Gastrocnemius medialis (tissue), 4 donors: ENCODE measurements around the gene EHBP1L1.

Source experiments
- CTCF ChIP-seq, 5 experiments: fragments of 450-650 bp in 3 of 5; fragments of 200-600 bp in 2 of 5; sonication (generic) in 2 of 5; IDR thresholded peaks in 4 of 5; conservative IDR thresholded peaks in 1 of 5; 1 replicate in 4 of 5; 2 replicates in 1 of 5; pipeline ENCODE4 v1.5.1; 2016 to 2019; ENCODE audit warnings: antibody characterized with exemption in 5 of 5, mild to moderate bottlenecking in 3 of 5, moderate library complexity in 3 of 5
- POLR2A ChIP-seq, 2 donors: fragments of 450-650 bp; IDR thresholded peaks; one replicate each; pipeline ENCODE4 v1.6.1; 2017; ENCODE audit warnings: antibody characterized with exemption in 2 of 2, mild to moderate bottlenecking in 2 of 2, moderate library complexity in 2 of 2

DNA sequence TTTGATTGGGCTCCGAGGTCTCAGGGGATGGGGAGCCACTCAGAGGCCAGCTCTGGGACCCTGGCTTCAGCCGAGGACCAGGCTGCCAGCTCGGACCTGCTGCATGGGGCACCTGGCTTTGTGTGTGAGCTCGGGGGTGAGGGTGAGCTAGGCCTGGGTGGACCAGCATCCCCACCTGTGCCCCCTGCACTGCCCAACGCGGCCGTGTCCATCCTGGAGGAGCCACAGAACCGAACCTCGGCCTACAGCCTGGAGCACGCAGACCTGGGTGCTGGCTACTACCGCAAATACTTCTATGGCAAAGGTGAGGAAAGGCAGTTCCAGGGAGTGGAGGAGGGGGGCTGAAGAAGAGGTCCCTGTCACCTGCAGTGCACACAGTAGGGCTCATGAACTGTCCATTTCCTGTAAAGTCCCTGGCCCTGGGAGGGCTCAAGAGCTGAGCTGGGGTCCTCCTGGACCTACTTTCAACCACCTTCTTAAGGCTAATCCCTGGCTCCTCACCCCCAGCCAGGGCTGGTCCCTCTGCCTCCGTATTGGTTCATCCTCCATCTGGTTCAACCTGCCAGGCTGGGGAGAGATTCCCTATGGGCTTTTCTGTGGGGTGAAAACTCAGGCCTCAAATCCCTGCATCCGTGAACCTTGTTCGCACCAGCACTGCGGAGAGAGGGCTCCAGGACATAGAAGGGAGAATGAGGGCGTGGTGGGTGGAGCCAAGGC, 65.6 kb downstream of the EHBP1L1 start:
- TF ChIP-seq CTCF (IDR thresholded peaks at IDR 0.05 in 4 of 5, conservative IDR thresholded peaks at IDR 0.05 in 1 of 5): no peak
- no peak for TF ChIP-seq POLR2A (IDR thresholded peaks at IDR 0.05)
